ENCODE data around the gene FATE1.

FATE1 gene

GRCh38 chrX:151741606-151742005 lies 25.8 kb downstream of the FATE1 start:
- no peak for DNase-seq (ENCODE audit: low read depth)
- no peak for TF ChIP-seq CTCF (conservative IDR thresholded peaks at IDR 0.05; ENCODE audit: low read depth, low read length)
- H3K4me3 ChIP-seq (ENCODE audit: low read depth, low read length): no peak overlapping the region

DNA sequence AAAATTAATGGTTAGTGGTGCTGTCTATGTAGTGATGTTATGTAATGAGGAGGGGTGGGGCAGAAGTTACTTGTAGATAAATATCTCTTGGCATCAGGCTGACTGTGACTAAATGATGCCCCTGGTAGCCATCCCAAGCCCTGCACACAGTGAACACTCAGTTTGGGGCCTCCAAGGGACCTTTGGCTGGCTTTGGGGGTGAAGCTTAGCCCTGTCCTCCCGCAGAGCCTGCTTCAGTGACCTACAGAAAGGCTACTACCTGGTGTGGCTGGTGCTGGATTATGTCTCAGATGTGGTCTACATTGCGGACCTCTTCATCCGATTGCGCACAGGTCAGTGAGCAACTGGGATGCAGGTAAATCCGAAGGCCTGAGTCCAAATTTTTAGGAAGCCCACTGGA lies 26.5 kb downstream of the FATE1 start:
- no peak for TF ChIP-seq CTCF (conservative IDR thresholded peaks at IDR 0.05; ENCODE audit: low read depth, low read length)
- no peak for DNase-seq (ENCODE audit: low read depth)
- H3K4me3 ChIP-seq (ENCODE audit: low read depth, low read length): no peak overlapping the region

- TF ChIP-seq CTCF (conservative IDR thresholded peaks at IDR 0.05; ENCODE audit: low read depth, low read length): no peak
- no peak for DNase-seq (ENCODE audit: low read depth)
- H3K4me3 ChIP-seq (ENCODE audit: low read depth, low read length): no peak overlapping the region
Observed at GRCh38 chrX:151743651-151744470, 28.0 kb downstream of the FATE1 start.

DNA sequence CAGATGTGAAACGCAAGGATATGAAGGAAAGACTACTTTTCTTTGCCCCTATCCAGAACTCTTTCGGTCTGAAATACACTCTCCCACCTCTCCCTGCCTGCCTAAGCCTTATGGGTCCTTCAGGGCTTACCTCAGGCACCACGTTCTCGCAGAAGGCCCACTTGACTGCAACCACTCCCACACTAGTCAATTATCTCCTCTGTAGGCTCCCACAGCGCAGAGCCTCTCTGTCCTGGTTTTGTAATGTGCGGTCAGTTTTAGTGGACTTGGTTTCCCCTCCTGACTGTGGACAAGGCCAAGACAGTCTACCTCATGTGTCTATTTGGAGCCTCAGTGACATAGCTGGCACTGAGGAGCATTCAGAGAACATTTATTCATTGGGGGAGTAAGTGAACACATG lies 29.8 kb downstream of the FATE1 start:
- no peak overlapping the region for H3K4me3 ChIP-seq (ENCODE audit: low read depth, low read length)
- TF ChIP-seq CTCF (conservative IDR thresholded peaks at IDR 0.05; ENCODE audit: low read depth, low read length): no peak
- DNase-seq (ENCODE audit: low read depth): no peak

DNA sequence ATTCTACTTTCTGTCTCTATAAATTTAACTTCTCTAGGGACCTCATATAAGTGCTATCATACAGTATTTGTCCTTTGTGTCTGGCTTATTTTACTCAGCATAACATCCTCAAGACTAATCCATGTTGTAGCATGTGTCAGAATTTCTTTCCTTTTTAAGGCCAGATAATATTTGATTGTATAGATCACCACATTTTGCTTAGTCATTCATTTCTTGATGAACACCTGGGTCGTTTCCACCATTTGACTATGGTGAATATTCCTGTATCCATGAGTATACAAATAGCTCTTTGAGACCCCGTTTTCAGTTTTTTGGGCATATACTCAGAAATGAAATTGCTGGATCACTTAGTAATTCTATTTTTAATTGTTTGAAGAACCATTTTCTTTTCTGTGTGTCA lies 30.7 kb downstream of the FATE1 start:
- TF ChIP-seq CTCF (conservative IDR thresholded peaks at IDR 0.05; ENCODE audit: low read depth, low read length): no peak
- H3K4me3 ChIP-seq (ENCODE audit: low read depth, low read length): no peak overlapping the region
- DNase-seq (ENCODE audit: low read depth): no peak

GRCh38 chrX:151750511-151750910 lies 34.7 kb downstream of the FATE1 start:
- no peak overlapping the region for H3K4me3 ChIP-seq (ENCODE audit: low read depth, low read length)
- TF ChIP-seq CTCF (conservative IDR thresholded peaks at IDR 0.05; ENCODE audit: low read depth, low read length): no peak
- DNase-seq (ENCODE audit: low read depth): no peak

GRCh38 chrX:151752847-151753246 lies 37.0 kb downstream of the FATE1 start:
- DNase-seq (ENCODE audit: low read depth): no peak
- no peak for TF ChIP-seq CTCF (conservative IDR thresholded peaks at IDR 0.05; ENCODE audit: low read depth, low read length)
- H3K4me3 ChIP-seq (ENCODE audit: low read depth, low read length): no peak overlapping the region
